GM21576 (cell line): ENCODE data around the gene MLANA.

Source experiments
- ATAC-seq: cut with Tn5 transposase; IDR thresholded peaks from one replicate; pipeline ENCODE4 v1.9.1; 2021; ENCODE audit warnings: mild to moderate bottlenecking, moderate library complexity; ENCODE audit not compliant: unreplicated experiment

MLANA gene

DNA sequence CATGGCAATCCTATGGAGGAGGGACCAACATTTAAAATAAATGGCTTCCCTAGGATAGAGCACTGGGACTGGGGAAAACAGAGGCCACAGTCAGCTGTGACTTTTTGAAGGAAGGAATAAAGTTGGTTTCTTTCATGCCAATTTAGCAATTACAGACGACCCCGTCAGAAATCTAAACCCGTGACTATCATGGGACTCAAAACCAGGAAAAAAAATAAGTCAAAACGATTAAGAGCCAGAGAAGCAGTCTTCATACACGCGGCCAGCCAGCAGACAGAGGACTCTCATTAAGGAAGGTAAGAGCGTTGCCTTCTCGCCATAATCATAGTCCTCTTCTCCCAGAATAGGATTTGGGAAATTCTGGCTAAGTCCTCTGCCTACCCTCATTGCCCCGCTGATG lies at the start of gene MLANA:
Gene MLANA (plus strand): TSS at position 249 of the 400 bp plus-strand sequence. CDS start 1,586 bp downstream, outside the sequence.
- ATAC-seq: no peak

DNA sequence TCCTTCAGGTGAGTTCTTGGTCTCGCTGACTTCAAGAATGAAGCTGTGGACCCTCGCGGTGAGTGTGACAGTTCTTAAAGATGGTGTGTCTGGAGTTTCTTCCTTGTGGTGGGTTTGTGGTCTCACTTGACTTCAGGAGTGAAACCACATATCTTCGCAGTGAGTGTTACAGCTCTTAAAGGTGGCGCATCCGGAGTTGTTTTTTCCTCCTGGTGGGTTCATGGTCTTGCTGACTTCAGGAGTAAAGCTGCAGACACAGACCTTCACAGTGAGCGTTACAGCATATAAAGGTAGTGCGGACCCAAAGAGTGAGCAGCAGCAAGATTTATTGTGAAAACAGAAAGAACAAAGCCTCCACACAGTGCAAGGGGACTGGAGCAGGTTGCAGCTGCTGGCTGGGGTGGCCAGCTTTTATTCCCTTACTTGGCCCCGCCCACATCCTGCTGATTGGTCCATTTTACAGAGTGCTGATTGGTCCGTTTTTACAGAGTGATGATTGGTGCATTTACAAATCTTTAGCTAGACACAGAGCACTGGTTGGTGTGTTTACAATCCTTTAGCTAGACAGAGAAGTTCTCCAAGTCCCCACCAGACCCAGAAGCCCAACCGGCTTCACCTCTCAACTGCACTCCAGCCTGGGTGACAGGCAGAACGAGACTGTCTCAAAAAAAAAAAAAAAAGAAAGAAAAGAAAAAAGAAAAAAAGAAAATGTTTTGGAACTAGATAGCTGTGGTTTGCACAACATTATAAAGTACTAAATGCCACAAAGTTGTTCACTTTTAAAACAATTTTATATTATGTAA lies 48.7 kb upstream of the MLANA start:
- ATAC-seq: no peak

- ATAC-seq: no peak
These were observed 47.5 kb upstream of the MLANA start for GRCh38 chr9:5842929-5843793.

DNA sequence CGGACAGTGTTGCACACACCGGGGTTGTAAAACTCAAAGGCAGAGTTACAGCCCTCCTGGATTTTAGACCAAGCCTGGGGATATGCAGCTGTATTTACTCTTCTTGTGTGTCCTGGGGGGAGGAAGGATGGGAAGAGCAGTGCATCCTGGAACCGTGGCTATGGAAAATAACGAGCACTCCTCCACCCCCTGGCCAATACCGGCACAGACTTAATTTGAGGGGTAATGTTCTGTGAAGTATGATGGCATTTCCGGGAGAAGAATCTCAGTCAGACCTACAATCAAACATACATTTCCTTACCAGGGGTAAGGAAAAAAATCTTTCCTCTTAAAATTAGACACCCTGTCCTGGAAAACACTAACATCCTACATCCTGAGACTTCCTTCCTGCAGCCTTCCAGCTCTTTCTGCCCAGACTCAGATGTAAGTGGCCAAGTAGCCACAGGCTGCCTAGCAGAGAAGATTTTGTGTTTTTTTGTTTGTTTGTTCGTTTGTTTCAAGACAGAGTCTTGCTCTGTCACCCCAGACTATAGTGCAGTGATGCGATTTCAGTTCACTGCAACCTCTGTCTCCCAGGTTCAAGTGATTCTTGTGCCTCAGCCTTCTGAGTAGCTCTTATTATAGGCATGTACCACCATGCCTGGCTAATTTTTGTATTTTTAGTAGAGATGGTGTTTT lies 46.8 kb upstream of the MLANA start:
- no peak for ATAC-seq

DNA sequence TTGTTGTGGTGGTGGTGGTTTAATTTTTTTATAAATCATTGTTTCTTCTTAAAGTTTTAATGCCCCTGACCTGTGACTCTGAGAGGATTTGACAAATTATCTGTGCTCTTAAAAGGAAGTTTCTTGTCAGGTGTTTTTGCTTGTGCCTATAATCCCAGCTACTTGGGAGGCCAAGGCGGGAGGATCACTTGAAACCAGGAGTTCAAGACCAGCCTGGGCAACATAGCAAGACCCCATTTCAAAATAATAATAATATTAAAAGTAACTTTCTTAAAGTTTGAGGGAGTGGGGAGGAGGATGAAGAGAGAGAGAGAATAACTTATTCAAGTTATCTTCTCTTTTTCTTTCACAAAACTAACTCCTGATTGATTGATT lies 45.5 kb upstream of the MLANA start:
- no peak for ATAC-seq

- no peak for ATAC-seq
These were observed 44.6 kb upstream of the MLANA start for GRCh38 chr9:5846096-5846495.

GRCh38 chr9:5846501-5846921 lies 44.2 kb upstream of the MLANA start:
- ATAC-seq: no peak

- ATAC-seq: no peak
These were observed 42.3 kb upstream of the MLANA start for GRCh38 chr9:5848372-5848882.

DNA sequence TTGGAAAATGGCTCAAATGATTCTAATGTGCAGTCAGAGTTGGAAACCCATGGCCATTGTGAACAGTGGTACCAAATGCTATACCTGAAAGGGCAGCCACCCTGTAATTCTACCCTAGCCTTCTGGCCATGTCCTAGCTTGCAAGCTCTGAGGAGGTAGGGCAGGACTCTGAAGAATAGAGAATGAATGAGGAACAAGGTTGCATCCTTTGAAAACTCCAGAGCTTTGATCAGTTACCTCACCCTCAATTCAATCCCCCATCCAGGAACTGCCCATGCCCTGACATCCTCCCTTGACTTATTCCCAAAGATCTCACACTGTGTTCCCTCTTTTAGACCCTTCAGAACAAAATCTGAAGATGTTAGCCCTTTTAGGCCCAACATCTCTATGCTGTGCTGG lies 40.0 kb upstream of the MLANA start:
- ATAC-seq: no peak

- ATAC-seq: peak; percentile 95
These were observed 39.2 kb upstream of the MLANA start for GRCh38 chr9:5851445-5851844.

- no peak for ATAC-seq
These were observed 37.7 kb upstream of the MLANA start for GRCh38 chr9:5852987-5853386.

DNA sequence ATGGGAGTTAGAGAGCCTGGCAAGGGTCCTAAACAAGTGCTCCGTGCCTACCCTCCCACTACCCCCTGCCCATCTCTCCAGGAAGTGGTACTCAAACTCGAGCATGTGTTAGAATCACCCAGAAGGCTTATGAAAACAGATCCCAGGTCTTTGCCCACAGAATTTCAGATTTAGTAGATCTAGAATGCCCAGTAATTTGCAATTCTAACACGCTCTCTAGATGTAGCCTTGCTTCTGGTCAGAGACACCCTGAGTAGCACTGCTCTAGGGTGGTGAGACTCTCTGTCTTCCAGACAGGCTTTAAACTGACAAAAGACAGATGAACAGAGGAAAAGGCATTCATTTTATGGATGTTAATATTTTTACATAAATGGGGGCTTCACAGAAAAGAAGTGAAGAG lies 37.1 kb upstream of the MLANA start:
- no peak for ATAC-seq

- no peak for ATAC-seq
These were observed 36.5 kb upstream of the MLANA start for GRCh38 chr9:5854063-5854790.

GRCh38 chr9:5857928-5858327 lies 32.8 kb upstream of the MLANA start:
- ATAC-seq: no peak

GRCh38 chr9:5858833-5859232 lies 31.9 kb upstream of the MLANA start:
- ATAC-seq: no peak

GRCh38 chr9:5863092-5863746 lies 27.5 kb upstream of the MLANA start:
- no peak for ATAC-seq

DNA sequence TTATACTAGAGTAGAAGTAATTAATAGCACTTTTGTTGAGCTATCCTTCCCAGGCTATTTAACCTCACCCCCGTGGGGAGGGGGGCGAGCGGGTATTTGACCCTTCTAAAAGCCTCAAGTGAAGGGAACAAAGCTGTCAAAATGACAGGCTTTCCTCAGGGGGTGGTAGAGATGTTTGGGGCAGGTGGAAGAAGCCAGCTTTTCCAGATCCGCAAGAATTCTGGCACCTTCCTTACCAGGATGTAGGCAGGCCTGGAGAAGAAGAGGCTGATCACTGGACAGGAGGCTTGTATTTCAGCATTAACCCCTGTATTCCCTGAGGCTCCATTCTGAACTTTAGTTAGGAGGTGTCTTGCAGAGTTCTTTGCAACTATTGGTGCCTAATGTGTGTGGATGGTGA lies 26.2 kb upstream of the MLANA start:
- no peak for ATAC-seq

DNA sequence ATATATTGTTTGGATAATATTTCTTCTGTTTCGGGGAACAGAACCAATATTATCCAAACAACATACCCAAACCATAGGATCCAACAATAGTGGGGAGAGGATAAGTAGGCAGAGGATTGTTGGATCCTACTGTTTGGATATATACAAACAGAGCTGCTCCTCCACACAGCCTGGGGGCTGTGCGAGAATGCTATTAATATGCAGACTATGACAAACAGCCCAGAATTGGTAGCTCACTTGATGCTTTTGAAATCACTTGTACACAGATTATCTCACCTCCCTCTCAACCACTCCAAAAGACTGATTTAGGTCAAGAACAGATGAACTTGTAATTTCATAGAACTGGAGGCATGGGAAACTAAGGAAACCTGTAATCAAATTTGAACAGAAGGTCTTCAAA lies 24.4 kb upstream of the MLANA start:
- no peak for ATAC-seq

DNA sequence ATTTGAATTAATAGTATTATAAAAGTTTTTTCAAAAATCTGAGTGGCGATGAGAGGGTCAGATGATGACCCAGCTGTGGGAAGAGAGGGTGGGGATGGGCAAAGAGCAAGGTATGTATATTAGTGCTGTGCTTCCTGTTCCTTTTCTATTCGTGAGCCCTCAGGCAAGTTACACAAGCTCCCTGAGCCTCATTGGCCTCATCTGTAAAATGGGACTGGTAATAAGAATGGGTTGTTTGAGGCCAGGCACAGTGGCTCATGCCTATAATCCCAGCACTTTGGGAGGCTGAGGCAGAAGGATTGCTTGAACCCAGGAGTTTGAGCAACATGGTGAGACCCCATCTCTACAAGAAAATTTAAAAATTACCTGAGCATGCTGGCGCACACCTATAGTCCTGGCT lies 24.0 kb upstream of the MLANA start:
- no peak for ATAC-seq

GRCh38 chr9:5868235-5868634 lies 22.5 kb upstream of the MLANA start:
- ATAC-seq: no peak
